Endothelial cell of umbilical vein (primary cell): Measurements from ENCODE around the gene MYO1A. TPM values are rescaled to one million over a fixed set of nuclear protein-coding genes. Genes with fewer than 3 reads are reported as not detected.
"Not testable (repeated sequence)": the region's sequence is repeated elsewhere in the genome, so short reads cannot be mapped to it uniquely, and the experiment has no call there.

Experiments
- BruUV-seq: library from RNA; stranded (reverse); fragments of 400-500 nt; replicated peaks from 2 replicates; lab custom pipeline; 2021; lab: Mats Ljungman, UMichigan
- CTCF ChIA-PET: fragments of 300-600, 350-600 bp; sonication (Branson Sonifier 250); formaldehyde crosslinking; loops from one replicate; lab custom pipeline; 2021; ENCODE audit warnings: antibody characterized with exemption, inconsistent platforms; lab: Charles Lee
- POLR2A ChIA-PET: fragments of 300-600, 350-600 bp; sonication (Branson Sonifier 250); formaldehyde crosslinking; loops from one replicate; lab custom pipeline; 2021; ENCODE audit warnings: antibody characterized with exemption, inconsistent platforms; lab: Charles Lee
- DNase-seq: peaks from one replicate; pipeline ENCODE4 v3.0.0-alpha.2; 2011; ENCODE audit warnings: low read depth, low spot score
- FAIRE-seq: peaks from 2 replicates; lab custom pipeline; 2011; peaks lifted over from hg19 to GRCh38; lab: Jason Lieb, UNC
- H2AFZ ChIP-seq: 2 replicates; pipeline ENCODE4 v1.6.0; 2012; ENCODE audit warnings: low read depth, low read length, control low read depth, inconsistent platforms
- H3K27ac ChIP-seq: 2 replicates; pipeline ENCODE4 v1.5.1; 2011; ENCODE audit warnings: low read depth, mild to moderate bottlenecking, control low read depth, low read length, moderate library complexity; ENCODE audit not compliant: insufficient read depth
- H3K27me3 ChIP-seq, 2 experiments: 2 replicates each; pipeline versions ENCODE4 v1.6.0 to v1.6.1; 2011; ENCODE audit warnings: low read length in 2 of 2, mixed read lengths in 1 of 2; ENCODE audit not compliant: control insufficient read depth in 2 of 2, insufficient read depth in 2 of 2
- H3K36me3 ChIP-seq, 2 experiments: 2 replicates in 1 of 2; 3 replicates in 1 of 2; pipeline ENCODE4 v1.5.1; 2011; ENCODE audit warnings: low read length in 2 of 2, mild to moderate bottlenecking in 1 of 2, moderate library complexity in 1 of 2; ENCODE audit not compliant: control insufficient read depth in 2 of 2, insufficient read depth in 2 of 2; ENCODE audit errors: extremely low read depth in 1 of 2
- H3K4me1 ChIP-seq: 3 replicates; pipeline ENCODE4 v1.5.1; 2011; ENCODE audit warnings: mild to moderate bottlenecking, low read length; ENCODE audit not compliant: control insufficient read depth, insufficient read depth; ENCODE audit errors: extremely low read depth
- H3K4me2 ChIP-seq: 2 replicates; pipeline ENCODE4 v1.6.1; 2011; ENCODE audit warnings: low read length, control low read depth, mixed read lengths; ENCODE audit not compliant: insufficient read depth
- H3K4me3 ChIP-seq, 3 experiments: fragments of 200-600 bp in 1 of 3; sonication (generic), shearing (Covaris generic) in 1 of 3; replicated peaks in 1 of 3; 2 replicates each; pipeline ENCODE4 v1.5.1; 2011 to 2016; ENCODE audit warnings: control low read depth in 3 of 3, low read length in 3 of 3, mild to moderate bottlenecking in 2 of 3, inconsistent platforms in 1 of 3, low read depth in 1 of 3, moderate library complexity in 1 of 3; ENCODE audit not compliant: insufficient read depth in 1 of 3
- H3K79me2 ChIP-seq: 2 replicates; pipeline ENCODE4 v1.6.0; 2012; ENCODE audit warnings: low read length, inconsistent platforms; ENCODE audit not compliant: control insufficient read depth, insufficient read depth
- H3K9ac ChIP-seq: replicated peaks from 2 replicates; pipeline ENCODE3; 2011; ENCODE audit warnings: low read length, control low read depth; ENCODE audit not compliant: insufficient read depth; ENCODE audit errors: extremely low read depth
- H3K9me1 ChIP-seq: replicated peaks from 3 replicates; pipeline ENCODE4 v1.6.0; 2011; ENCODE audit warnings: mild to moderate bottlenecking, low read length; ENCODE audit not compliant: control insufficient read depth, insufficient read depth; ENCODE audit errors: extremely low read depth
- H3K9me3 ChIP-seq: replicated peaks from 2 replicates; pipeline ENCODE4 v1.5.1; 2012; ENCODE audit warnings: low read length, inconsistent platforms; ENCODE audit not compliant: control insufficient read depth, insufficient read depth
- H4K20me1 ChIP-seq: replicated peaks from 2 replicates; pipeline ENCODE3; 2011; ENCODE audit warnings: mild to moderate bottlenecking, low read length; ENCODE audit not compliant: control insufficient read depth, insufficient read depth; ENCODE audit errors: extremely low read depth
- EZH2 ChIP-seq: IDR thresholded peaks from 2 replicates; pipeline ENCODE4 v1.6.1; 2012; ENCODE audit warnings: borderline replicate concordance, low read depth, mild to moderate bottlenecking, moderate library complexity, low read length, inconsistent platforms; ENCODE audit not compliant: severe bottlenecking
- FOS ChIP-seq: IDR thresholded peaks from 2 replicates; pipeline ENCODE4 v1.6.1; 2011; ENCODE audit warnings: mild to moderate bottlenecking, low read length, moderate library complexity, borderline replicate concordance; ENCODE audit not compliant: insufficient read depth
- GATA2 ChIP-seq: IDR thresholded peaks from 2 replicates; pipeline ENCODE4 v1.7.0; 2011; ENCODE audit warnings: low read depth, mild to moderate bottlenecking, moderate library complexity, mixed read lengths, low read length; ENCODE audit not compliant: insufficient read length, insufficient read depth
- JUN ChIP-seq: IDR thresholded peaks from 2 replicates; pipeline ENCODE4 v1.6.1; 2011; ENCODE audit warnings: borderline replicate concordance, low read depth; ENCODE audit not compliant: insufficient read length, insufficient read depth
- MAX ChIP-seq: IDR thresholded peaks from 2 replicates; pipeline ENCODE4 v1.6.1; 2011; ENCODE audit not compliant: insufficient read depth, insufficient read length
- MYC ChIP-seq: IDR thresholded peaks from one replicate; pipeline ENCODE4 v1.6.1; 2011; ENCODE audit warnings: mild to moderate bottlenecking, low read depth, low read length
- POLR2A ChIP-seq: IDR thresholded peaks from 2 replicates; pipeline ENCODE4 v1.6.1; 2012; ENCODE audit warnings: low read depth, mild to moderate bottlenecking, control low read depth, low read length
- POLR2AphosphoS5 ChIP-seq: IDR thresholded peaks from 2 replicates; pipeline ENCODE4 v1.6.1; 2012; ENCODE audit warnings: low read depth, mild to moderate bottlenecking, control low read depth, low read length, moderate library complexity; ENCODE audit not compliant: insufficient read depth
- dilution Hi-C: fragments of 300-500 bp; cut with MboI; formaldehyde crosslinking; loops from one replicate; pipeline ENCODE4 v1.15.0; 2019; ENCODE audit warnings: low sequenced_read_pairs; ENCODE audit not compliant: extremely low pct_ligation_motif_present
- intact Hi-C: fragments of 100-400 bp; cut with micrococcal nuclease; formaldehyde crosslinking; loops from one replicate; pipeline ENCODE4 v1.10.0; 2022
- polyA plus RNA-seq, 4 experiments: library from polyadenylated mRNA; depleted of rRNA in 3 of 4; stranded (reverse) in 3 of 4; unstranded in 1 of 4; fragments of >200 nt; gene quantifications; 2 replicates each; pipeline versions ENCODE4 v1.2.1 to v1.2.3, GENCODE V29; 2011 to 2012; ENCODE audit warnings: missing spikeins in 1 of 4
- total RNA-seq: library from RNA; stranded (reverse); gene quantifications from 2 replicates; pipeline ENCODE4 v1.2.3, GENCODE V29; 2021
- TF ChIP-seq, protein P1 (sequence below), 2 donors: IDR thresholded peaks; 1 replicate in 1 of 2; 2 replicates in 1 of 2; pipeline ENCODE4 v1.5.1; 2011; ENCODE audit warnings: low read length in 2 of 2, mild to moderate bottlenecking in 2 of 2, moderate library complexity in 2 of 2, control low read depth in 1 of 2, inconsistent platforms in 1 of 2, low read depth in 1 of 2; ENCODE audit not compliant: insufficient read depth in 1 of 2; ENCODE audit errors: extremely low read depth in 1 of 2

Gene MYO1A
- total and polyA plus RNA-seq, 2 donors (not counting 3 experiments of a cell fraction or from before 2014, with no cell fraction given) = not detected

GRCh38 chr12:57055824-57056223 is 5.9 kb upstream of the MYO1A start:
- dilution Hi-C loops (no loop called here), intact Hi-C loops (no loop called here)
- no TSS peak for BruUV-seq
- Histone ChIP-seq H3K9me1 (no peaks in the 10 kb centered on the region), H3K4me1 (no peaks in the 10 kb centered on the region), H3K79me2 (no peaks in the 10 kb centered on the region), H3K27ac (no peak overlapping the region), H3K9ac (no peak overlapping the region), H2AFZ (no peak overlapping the region), H3K27me3 (peaks cover 0 to 1% of the 10 kb centered on the region in 2 experiments), H4K20me1 (no peaks in the 10 kb centered on the region), H3K36me3 (peaks cover 6 to 10% of the 10 kb centered on the region in 2 experiments), H3K4me2 (no peak overlapping the region), H3K4me3 (no peak overlapping the region), H3K9me3 (no peaks in the 10 kb centered on the region)
- POLR2A ChIA-PET = no interaction called here
- TF ChIP-seq POLR2A (no peak), GATA2 (no peak), JUN (no peak), MYC (no peak), FOS (no peak), MAX (no peak), POLR2AphosphoS5 (no peak), EZH2 (no peak)
- TF ChIP-seq, protein P1, sequence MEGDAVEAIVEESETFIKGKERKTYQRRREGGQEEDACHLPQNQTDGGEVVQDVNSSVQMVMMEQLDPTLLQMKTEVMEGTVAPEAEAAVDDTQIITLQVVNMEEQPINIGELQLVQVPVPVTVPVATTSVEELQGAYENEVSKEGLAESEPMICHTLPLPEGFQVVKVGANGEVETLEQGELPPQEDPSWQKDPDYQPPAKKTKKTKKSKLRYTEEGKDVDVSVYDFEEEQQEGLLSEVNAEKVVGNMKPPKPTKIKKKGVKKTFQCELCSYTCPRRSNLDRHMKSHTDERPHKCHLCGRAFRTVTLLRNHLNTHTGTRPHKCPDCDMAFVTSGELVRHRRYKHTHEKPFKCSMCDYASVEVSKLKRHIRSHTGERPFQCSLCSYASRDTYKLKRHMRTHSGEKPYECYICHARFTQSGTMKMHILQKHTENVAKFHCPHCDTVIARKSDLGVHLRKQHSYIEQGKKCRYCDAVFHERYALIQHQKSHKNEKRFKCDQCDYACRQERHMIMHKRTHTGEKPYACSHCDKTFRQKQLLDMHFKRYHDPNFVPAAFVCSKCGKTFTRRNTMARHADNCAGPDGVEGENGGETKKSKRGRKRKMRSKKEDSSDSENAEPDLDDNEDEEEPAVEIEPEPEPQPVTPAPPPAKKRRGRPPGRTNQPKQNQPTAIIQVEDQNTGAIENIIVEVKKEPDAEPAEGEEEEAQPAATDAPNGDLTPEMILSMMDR (IDR thresholded peaks at IDR 0.05; ENCODE audit: extremely low read depth in 1 of 2, insufficient read depth in 1 of 2, low read depth in 1 of 2, low read length in 2 of 2) = no peak
- CTCF ChIA-PET = interaction anchor here (1.3 kb wide), 1 partner anchor 54 kb away, joined by 3 read pairs; no protein-coding TSS in a partner anchor
- FAIRE-seq = no peak
- no peak for DNase-seq

DNA sequence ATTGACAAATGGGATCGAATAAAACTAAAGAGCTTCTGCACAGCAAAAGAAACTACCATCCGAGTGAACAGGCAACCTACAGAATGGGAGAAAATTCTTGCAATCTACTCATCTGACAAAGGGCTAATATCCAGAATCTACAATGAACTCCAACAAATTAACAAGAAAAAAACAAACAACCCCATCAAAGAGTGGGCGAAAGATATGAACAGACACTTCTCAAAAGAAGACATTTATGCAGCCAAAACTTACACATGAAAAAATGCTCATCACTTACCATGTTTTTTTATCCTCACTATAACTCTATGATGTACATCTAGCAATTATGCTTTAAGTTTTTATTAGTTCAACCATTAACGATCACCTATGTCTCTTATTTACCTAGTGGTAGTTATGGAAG is 4.0 kb upstream of the MYO1A start:
- not testable (repeated sequence) for BruUV-seq, H3K4me3 ChIP-seq

DNA sequence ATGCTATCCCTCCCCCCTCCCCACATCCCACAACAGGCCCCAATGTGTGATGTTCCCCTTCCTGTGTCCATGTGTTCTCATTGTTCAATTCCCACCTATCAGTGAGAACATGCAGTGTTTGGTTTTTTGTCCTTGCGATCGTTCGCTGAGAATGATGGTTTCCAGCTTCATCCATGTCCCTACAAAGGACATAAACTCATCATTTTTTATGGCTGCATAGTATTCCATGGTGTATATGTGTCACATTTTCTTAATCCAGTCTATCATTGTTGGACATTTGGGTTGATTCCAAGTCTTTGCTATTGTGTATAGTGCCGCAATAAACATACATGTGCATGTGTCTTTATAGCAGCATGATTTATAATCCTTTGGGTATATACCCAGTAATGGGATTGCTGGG is 3.2 kb upstream of the MYO1A start:
- H3K4me1 ChIP-seq, H3K9me1 ChIP-seq, POLR2A ChIA-PET, H3K9ac ChIP-seq, H3K27ac ChIP-seq, CTCF ChIA-PET, dilution Hi-C loops, H3K4me2 ChIP-seq, H4K20me1 ChIP-seq, DNase-seq, FAIRE-seq, H2AFZ ChIP-seq, H3K27me3 ChIP-seq, H3K9me3 ChIP-seq, H3K36me3 ChIP-seq, BruUV-seq, intact Hi-C loops, H3K79me2 ChIP-seq, H3K4me3 ChIP-seq: not testable (repeated sequence)

More for the DNA sequence above, 4.0 kb upstream of the MYO1A start:
- H3K79me2 ChIP-seq, H3K9ac ChIP-seq, DNase-seq, H3K9me1 ChIP-seq, H3K4me1 ChIP-seq, CTCF ChIA-PET, H3K27ac ChIP-seq, POLR2A ChIA-PET, H3K36me3 ChIP-seq, H2AFZ ChIP-seq, FAIRE-seq, H3K27me3 ChIP-seq, H3K4me2 ChIP-seq, intact Hi-C loops, dilution Hi-C loops, H3K9me3 ChIP-seq, H4K20me1 ChIP-seq: not testable (repeated sequence)
